Activated CD4-positive, alpha-beta T cell treated with anti-CD3 and anti-CD28 coated beads for 48 hours (primary cell): Measurements from ENCODE around the gene ATMIN.
A peak's percentile ranks its signal among the peaks of the same experiment; 100 is the strongest.

Experiments
- DNase-seq: peaks from one replicate; pipeline ENCODE4 v3.0.0-alpha.2; 2020

The ATMIN gene

DNA sequence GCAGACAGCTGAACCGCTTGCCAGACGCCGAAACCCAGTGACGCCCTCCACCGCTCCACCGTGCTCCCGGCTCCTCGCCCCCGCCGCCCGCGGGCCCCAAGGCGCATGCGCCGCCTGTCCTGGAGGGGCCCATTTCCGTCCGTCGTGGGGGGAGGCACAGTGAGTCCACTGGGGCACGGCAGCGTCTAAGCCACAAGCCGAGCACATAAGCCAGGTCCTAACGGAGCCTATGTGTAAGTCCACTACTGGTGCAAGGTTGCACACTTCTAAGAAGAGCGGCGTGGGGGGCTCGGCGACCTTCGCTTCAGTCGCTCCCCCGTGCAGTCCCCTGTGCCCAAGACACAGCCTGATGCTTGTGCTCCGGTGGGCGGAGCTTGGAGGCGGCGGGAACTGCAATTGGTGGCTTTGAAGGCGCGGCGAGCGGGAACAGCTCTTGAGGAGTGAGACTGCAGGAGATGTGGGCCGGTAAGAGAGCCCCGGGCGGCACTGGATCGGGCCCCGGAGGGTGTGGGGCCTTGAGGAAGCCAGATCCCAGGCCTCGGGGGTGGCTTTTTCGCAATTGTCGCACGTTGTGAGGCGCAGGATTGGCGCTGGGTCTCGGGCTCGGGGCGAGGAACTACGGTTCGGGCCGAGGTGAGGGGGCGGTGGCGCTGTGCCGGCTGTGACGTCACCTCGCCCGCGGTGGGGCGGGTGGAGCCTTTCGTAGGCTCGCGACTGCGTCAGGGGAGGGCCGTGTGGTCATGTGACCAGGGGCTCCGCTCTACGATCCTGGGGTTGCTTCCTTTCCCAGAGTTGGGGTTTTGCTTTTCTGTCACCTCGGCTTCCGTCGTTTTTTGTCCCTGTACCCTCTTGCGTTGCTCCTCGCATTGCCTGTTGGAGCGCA is 28.6 kb upstream of the ATMIN start, which contains the start of the genes CENPN and CMC2:
CENPN (plus strand) TSS at position 402 of the 883 bp plus-strand sequence. CDS start 4,726 bp downstream, outside the sequence.
CMC2 (minus strand) TSS at position 73 of the 883 bp plus-strand sequence. CDS start 9,491 bp downstream, outside the sequence.
- peak; percentile 97 for DNase-seq

DNA sequence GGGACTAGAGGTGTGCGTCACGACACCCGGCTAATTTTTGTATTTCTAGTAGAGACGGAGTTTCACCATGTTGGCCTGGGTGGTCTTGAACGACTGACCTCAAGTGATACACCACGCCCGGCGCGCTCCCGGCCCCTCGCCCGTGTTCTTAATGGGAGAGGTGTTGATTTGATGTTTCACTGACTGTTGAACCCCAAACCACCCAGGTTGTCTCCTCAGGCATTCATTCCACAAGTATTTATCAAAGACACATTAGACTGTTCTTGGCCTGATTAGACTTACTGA is 27.2 kb upstream of the ATMIN start:
- no peak for DNase-seq

DNA sequence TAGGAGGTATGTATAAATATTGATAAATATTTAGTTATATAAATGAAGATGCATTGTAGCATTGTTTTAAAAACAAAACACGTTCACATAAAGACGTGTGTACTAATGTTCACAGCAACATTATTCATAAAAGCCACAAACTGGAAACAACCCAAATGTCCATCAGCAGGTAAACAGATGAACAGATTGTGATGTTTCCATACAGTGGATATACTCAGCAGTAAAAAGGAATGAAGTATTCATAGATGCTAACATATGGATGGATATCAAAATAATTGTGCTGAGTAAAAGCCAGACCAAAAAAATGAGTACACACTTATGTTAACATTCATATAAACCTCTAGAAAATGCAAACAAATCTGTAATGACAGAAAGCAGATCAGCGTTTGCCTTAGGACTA is 22.7 kb upstream of the ATMIN start:
- DNase-seq = no peak

DNA sequence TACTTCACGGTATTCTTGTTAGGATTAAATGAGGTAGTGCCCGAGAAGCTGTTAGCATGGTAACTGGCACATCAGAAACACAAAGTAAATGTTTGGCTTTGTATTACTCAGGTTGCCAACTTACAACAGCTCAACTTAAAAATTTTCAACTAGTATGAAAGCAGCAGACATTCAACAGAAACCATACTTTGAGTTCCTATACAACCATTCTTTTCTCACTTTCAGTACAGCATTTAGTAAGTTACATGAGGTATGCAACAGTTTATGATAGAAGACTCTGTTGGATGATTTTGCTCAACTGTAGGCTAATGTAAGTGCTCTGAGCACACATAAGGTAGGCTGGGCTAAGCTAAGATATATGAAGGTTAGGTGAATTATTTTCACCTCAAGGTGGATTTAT is 21.0 kb upstream of the ATMIN start:
- no peak for DNase-seq

DNA sequence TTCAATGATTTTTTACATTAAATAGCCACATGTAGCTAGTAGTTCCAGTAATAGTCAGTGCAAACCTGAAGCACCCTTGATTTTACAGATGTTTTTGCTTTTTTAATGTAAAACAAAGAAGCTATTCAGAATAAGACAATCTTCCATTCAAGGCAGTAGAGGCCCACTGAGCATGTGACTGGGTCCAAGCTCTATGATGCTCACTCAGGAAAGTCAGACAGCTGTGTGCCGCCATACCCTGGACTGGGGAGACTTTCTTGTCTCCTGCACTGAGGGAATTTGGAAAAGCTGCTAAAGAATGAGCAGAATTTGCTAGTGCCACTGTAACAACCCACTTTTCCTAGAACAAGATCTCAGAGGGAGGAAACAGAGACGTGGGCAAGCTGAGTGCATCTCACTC is 17.1 kb upstream of the ATMIN start:
- no peak for DNase-seq

DNA sequence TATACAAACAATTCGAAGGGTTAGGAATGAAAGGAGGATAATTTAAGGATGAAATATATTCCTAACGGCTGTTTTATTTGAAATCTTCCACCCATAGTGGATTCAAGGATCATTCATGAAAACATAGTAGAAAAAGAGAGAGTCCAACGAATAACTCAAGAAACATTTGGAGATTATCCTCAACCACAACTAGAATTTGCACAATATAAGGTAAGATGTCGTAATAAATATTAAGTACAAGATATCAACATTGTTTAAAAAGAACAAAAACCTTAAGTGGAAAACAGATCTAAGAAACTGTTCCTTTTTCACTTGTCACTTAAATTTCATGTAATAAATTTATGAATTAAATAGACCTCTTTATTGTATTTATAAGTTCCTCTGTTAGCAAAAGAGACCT is 9.2 kb upstream of the ATMIN start:
- DNase-seq = no peak

DNA sequence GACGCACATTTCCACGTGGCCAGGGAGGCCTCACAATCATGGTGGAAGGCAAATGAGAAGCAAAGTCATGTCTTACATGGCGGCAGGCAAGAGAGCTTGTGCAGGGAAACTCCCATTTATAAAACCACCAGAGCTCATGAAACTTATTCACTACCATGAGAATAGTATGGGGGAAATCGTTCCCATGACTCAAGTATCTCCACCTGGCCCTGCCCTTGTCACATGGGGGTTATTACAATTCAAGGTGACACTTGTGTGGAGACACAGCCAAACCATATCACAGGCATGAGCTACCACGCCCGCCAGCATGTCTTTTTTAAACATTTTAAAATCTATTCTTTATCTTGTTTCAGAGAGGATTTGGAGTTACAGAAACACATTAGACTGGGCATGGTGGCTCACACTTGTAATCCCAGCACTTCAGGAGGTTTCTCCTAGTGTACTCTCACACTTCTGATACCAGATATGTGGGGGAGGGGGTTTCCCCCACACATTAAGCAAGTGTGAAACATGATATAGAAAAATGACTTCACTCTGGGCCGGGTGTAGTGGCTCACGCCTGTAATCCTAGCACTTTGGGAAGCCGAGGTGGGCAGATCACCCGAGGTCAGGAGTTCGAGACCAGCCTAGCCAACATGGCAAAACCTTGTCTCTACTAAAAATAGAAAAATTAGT is 5.6 kb upstream of the ATMIN start:
- peak; percentile 49 for DNase-seq

DNA sequence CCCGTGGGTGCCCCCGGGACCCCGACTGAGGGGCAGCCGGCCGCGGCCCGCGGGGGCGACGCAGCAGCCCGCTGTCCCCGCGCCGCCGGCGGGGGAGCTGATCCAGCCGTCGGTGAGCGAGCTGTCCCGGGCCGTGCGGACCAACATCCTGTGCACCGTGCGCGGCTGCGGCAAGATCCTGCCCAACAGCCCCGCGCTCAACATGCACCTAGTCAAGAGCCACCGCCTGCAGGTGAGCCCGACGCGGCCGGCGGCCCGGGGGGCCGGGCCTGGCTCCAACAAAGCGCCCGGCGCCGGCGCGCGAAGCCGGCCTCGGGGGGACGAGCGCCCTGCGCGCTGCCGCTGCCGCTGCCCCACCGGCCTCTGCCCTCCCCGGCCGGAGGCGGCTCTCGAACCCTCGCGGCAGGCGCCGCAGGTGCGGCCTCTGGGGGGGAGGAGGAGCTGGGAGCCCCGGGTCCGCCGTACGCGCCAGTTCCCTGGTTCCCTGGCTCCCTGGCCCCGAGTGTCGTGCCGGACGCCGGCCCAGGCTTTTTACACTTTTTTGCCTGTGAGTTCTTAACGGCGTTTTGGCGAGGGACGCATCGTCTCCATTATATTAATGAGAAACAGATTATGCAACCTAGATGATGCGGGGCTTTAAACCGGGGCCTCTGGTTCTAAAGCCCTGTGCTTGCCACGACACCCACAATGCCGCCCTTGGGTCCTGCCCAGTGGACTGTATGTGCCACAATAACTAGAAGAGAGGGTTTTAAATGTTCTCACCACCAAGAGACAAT is 521 bp downstream of the ATMIN start:
- DNase-seq = peak; percentile 55

DNA sequence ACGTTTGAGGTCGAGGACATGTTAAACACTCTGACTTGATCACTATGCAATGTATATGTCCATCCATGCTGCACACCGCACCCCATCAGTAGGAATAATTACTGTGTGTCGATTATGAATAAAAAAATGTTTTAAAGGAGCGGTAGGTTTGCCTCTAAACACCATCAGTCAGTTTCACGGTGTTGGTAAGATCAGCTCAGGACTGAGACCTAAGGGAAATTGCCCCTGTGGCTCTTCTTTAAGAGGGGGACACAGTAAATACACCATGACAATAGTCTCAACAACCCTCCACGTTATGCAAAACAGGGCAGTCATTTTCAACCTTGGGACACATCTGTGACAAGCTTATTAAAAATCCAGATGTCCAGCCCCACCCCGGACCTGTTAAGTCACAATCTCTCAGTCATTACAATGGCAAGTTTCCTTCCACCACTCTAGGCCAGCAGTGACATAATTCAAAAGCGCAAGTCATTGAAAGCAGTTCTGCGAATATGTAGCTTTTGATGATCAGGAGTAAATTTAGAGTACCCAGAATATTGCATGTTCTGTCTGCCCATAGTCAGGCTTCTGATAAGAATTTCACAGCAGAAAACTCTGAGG is 1.2 kb downstream of the ATMIN start:
- no peak for DNase-seq

DNA sequence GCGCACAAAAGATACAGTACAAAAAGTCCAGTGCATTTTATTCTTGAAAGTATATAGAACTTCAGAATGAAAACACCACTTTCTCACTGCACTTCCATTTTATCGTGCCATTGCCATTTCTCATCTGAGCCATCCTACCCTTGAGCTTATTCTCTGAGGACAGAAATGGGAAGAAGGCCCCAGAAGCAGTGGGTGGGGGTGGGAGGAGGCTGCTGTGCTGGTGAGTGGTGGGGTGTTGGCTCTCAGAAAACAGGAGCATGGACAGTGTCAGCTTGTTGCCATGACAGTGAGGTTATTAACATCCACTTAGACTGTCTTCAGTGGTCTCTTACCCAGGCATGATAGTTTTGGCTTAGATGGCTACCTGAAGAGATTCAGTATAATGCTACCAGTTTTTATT is 4.5 kb downstream of the ATMIN start:
- DNase-seq = no peak

DNA sequence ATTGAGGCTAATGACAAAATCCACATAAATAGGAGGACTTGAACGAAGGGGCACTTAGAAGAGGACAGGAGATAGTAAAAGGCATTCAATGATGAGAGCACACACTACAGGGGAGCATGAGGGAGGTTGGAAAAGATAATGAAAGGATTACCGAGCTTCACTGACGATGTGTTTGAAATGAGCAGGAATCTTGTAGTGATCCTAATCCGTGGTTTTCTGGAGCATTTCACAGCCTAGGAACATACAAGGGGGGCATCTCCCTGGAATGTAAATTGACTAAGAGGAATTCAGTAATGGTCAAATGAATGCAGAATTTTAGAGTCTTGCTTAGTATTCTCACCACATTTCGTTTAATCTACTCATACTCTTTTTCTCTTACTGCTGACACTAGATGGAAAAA is 5.2 kb downstream of the ATMIN start:
- no peak for DNase-seq

DNA sequence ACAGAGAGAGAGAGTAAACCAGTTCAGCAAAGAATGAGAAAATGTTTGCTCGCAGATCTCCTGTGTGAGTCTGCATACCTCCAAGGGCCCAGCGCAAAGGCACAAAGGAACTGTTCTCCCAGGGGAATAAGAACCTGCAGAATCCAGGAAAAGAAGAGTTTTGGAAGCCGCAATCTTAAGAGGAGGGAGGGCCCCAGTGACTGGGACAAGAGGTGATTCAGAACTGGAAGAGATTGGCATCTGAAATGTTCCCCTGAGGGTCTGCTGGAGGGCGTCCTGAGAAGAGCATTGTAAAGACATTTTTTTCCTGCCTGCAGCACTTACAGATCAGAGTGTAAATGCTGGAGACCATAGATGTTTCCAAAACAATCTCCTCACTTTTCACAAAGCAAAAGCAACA is 6.1 kb downstream of the ATMIN start:
- no peak for DNase-seq

DNA sequence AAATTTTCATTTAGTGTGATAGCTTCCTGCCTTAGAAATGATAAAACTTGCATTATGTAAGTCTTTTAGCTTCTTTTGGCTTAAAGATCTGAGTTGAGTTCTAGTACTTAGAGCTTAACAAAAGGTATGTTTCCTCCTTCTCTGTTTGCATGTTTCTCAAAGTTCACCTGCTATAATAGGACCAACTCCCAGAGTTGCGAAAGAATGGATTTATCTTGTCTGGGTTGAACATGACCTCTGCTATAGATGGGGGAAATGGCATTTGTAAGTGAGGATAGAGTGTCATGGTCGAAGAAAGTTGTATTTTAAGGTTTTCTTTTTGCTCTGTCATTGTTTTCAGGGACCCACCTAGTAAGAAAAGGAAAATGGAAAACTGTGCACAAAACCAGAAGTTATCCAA is 7.2 kb downstream of the ATMIN start:
- no peak for DNase-seq

DNA sequence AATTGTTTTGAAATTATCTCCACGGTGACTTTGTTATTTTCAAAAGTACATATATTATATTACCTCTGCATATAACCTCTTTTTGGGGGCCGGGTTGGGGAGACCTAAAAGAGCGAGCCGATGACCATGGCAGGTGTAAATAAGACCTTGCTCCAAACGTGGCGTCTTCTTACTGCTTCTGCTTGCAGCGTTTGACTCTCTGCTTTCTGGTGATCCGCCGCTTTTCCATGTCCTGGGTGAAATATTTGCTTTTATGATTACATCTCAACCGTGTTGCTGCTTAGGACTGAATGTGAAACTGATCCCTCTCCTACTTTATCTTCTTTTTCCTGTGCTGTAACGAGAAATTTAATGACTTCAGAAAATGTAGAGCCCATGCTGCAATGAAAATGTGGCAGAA is 18.1 kb downstream of the ATMIN start:
- DNase-seq = no peak

DNA sequence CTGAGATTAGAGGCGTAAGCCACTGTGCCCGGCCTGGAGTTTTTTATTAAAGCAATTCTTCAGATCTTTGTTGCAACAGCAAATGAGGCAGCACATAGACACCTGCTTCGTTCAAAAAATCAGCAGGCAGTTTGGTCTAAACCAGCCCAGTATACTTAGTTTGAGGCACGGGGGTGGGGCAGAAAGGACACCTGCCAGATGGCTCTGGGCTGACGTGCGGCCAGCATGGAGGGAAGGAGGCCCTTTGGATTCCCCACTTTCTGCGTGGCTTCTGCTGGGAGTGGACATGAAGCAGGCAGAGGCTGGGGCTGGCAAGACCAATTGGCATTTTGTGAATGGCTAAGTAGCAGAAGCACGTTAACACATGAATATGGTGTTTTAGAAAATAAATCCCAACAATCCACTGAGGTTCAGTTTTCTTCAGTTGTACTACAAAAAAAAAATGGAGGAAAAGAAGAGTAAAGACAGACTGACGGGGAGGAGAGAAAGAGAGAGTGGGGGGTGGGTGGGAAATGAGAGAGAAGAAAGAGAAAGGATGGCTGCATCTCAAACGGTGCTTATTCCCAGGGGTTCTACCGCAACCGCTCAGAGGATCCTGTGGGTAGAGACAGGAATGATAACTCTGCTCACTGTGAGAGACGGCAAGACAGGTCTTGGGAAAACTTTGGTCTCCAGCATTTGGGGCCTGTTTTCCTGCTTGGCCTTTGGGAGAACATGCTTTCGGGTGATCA is 25.1 kb downstream of the ATMIN start:
- DNase-seq = no peak

DNA sequence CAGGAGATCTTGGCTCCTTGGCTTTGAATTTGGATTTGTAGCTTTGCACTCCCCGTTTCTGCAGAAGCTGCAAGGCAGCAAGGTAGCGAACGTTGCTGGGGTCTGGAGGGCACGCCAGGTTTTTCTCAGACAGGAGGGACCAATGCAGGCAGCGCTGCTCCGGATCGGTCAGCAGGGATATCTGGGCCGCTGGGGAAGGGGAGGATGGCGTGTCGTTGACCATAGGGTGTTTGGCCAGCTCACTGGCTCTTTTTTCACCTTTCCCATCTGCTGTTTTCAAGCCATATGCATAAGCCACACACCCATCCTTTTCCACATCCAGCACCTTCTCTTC is 25.6 kb downstream of the ATMIN start:
- DNase-seq = no peak

DNA sequence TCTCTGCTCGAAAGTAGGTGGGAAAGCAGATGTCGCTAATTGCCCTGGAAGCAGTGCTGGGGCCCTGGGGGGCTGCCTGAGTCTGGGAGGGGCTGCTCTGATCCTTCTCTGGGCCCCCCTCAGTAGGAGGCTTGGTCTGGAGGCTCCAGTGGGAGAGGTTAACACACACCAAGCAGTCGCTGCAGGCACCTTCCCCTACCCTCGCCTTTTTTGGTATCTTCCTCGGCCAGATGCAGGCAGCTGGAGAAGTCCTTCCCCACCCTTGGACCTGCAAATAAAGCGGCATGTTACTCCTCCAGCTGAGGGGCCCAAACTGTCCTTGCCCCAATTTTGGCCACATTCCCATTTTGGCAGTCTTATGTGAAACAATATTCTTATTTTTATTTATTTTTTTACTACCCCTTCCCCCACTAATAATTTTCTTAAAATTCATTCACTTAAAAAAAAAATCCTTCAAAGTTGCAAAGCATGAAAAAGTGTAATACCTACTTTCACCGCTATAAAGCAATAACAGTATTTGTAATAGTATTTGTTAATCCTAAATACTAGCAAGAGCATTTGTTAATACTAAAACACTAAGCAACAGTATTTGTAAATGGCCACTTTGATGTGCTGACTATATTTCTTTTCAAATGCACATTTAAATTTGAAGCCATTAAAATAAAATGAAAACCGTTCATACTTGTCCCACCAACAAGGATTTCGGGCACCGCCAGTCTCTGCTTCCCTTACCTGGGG is 26.4 kb downstream of the ATMIN start:
- no peak for DNase-seq

DNA sequence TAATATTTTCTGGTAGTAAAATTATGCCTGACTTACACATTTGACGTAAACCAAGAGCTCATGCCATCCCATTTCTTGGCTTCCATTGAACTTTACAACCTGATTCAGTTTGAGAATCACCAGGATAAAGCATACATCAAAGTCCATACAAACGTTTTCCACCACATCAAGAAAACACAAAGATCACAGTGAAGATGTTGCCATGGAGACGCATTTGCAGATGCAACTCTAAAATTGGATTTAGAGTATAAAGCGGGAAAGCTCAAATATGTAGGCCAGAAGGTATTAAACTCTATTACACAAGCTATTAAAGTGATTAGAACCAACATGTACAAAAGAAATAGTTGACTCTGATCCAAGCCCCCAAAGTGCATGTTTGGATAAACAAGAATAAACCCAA is 31.0 kb downstream of the ATMIN start:
- no peak for DNase-seq

DNA sequence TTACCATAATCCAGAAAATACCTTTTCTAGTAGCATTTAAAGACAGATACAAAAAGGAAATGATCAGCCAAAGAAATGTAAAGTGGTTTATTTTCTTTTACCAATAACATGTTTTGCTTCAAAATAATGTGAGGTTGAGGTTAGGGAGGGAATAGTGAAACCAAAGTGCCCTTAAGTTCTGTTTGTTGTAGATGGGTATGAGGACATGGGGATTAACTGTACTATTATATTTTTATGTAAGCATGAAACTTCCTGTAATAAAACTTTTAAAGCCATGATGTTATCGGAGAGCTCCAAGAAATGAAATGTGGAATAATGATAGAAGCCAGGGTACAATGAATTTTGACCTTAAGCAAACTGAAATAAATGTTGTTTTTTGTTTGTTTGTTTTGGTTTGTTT is 31.5 kb downstream of the ATMIN start:
- no peak for DNase-seq

DNA sequence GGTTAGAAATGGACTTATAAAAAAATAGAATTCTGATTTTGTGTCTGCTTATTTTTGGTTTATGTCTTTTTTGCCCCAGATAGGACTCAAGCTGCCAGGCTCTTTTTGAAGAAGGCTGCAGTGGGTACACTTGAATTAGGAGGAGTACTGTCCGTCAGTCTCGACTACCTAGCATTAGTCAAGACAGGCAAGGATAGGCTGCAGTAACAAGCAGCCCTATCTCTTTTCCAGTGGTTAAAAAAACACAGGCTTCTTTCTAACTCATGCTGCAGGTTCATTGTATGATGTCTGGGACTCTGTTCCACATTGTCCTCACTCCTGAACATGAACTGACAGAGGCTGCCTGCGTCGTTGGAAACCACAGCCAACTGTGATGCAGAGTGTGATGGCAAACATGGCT is 33.4 kb downstream of the ATMIN start:
- DNase-seq = no peak

DNA sequence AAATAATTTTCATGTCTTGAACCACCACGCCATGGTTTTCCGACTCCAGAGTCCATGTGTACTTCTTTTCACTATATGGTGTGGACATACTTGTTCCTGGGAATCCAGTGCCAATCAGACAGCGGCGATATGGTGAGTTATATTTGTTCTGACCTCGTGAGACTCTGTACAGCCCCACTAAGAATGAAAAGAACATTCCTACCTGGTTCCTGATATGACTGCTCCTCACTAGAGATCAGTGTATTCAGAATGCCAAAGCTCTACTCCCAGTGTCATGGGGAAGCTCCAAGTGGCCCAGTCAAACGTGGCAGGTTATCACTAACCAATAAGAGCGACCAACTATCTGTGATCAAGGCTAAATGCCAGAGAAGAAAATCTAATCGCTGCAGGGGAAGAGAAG is 35.3 kb downstream of the ATMIN start:
- no peak for DNase-seq

DNA sequence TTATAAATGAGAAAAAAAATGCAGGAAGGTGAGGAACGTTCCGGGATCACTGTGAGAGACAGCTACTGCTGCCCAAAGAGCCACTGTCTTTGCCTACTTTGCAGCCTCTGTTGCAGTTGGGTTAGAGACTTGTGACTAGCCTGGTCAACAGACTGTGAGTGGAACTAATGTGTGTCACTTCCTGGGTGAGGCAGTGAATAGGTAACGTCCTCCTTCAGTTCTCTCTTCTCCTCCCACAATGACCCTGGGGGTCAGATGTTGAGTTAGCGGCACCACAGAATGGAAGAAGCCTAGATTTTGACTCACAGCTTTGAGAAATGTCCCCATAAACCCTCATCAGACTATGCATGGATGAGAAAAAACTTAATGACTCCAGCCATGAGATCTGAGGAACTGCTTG is 36.2 kb downstream of the ATMIN start:
- no peak for DNase-seq
